Heart left ventricle (tissue), 16 donors: Measurements from ENCODE around the gene UQCRH. TPM values are rescaled to one million over a fixed set of nuclear protein-coding genes. Genes with fewer than 3 reads are reported as not detected.

Experiments
- ATAC-seq, 4 donors: fragments of 200-7000 bp; cut with Tn5 transposase; one replicate each; pipeline ENCODE4 v1.9.1; 2020 to 2022; ENCODE audit warnings: moderate library complexity in 4 of 4, mild to moderate bottlenecking in 3 of 4, moderate number of reproducible peaks in 1 of 4
- DNase-seq, 5 donors: peaks; one replicate each; pipeline ENCODE4 v3.0.0-alpha.2; 2020
- H3K27ac ChIP-seq, 12 donors: fragments of 200-600 bp; sonication (generic) in 4 of 12; one replicate each; pipeline versions ENCODE4 v1.5.0 to v1.8.0; 2016 to 2022; ENCODE audit warnings: mild to moderate bottlenecking in 2 of 12
- H3K27me3 ChIP-seq, 9 donors: fragments of 200-600 bp; sonication (generic) in 2 of 9; one replicate each; pipeline versions ENCODE4 v1.5.1 to v1.8.0; 2016 to 2022; ENCODE audit warnings: mild to moderate bottlenecking in 3 of 9
- H3K36me3 ChIP-seq, 9 donors: fragments of 200-600 bp; sonication (generic) in 2 of 9; one replicate each; pipeline versions ENCODE4 v1.5.0 to v1.8.0; 2018 to 2022; ENCODE audit warnings: mild to moderate bottlenecking in 2 of 9
- H3K4me1 ChIP-seq, 12 donors: fragments of 200-600 bp; sonication (generic) in 4 of 12; one replicate each; pipeline versions ENCODE4 v1.5.0 to v1.8.0; 2016 to 2022; ENCODE audit warnings: mild to moderate bottlenecking in 3 of 12
- H3K4me3 ChIP-seq, 12 donors: fragments of 200-600 bp; sonication (generic) in 4 of 12; one replicate each; pipeline versions ENCODE4 v1.5.0 to v1.8.0; 2017 to 2022; ENCODE audit warnings: mild to moderate bottlenecking in 9 of 12, moderate library complexity in 4 of 12
- H3K9me3 ChIP-seq, 12 donors: fragments of 200-600 bp; sonication (generic) in 4 of 12; one replicate each; pipeline versions ENCODE4 v1.5.0 to v1.8.0; 2016 to 2022; ENCODE audit warnings: mild to moderate bottlenecking in 1 of 12
- POLR2A ChIP-seq, 2 donors: fragments of 450-650 bp; IDR thresholded peaks; one replicate each; pipeline ENCODE4 v1.6.1; 2017; ENCODE audit warnings: antibody characterized with exemption in 2 of 2, mild to moderate bottlenecking in 2 of 2, moderate library complexity in 2 of 2
- WGBS, 4 donors: extraction: QIAGEN DNeasy Blood & Tissue Kit in 2 of 4; methylation state at CpG; one replicate each; pipeline versions ENCODE4 v1.1.5 to v1.1.7; 2013 to 2018; 5-methylcytosine and 5-hydroxymethylcytosine counted together
- intact Hi-C, 10 donors: fragments of 100-400 bp; cut with DNase I; formaldehyde crosslinking; loops; one replicate each; pipeline versions ENCODE4 v1.11.1 to v1.14.2; 2022
- polyA plus RNA-seq, 2 donors: library from polyadenylated mRNA; stranded (reverse); fragments of 200-250 nt; gene quantifications; one replicate each; pipeline ENCODE4 v1.2.3, GENCODE V29; 2013
- total RNA-seq, 9 donors: library from RNA; depleted of rRNA in 2 of 9; stranded (reverse); fragments of >200 nt in 2 of 9; fragmentation: NEBNext Ultra II Directional in 3 of 9; extraction: Animal tissue kit (Norgen Biotek cat#: 25700) in 3 of 9; gene quantifications; one replicate each; pipeline versions ENCODE4 v1.1.0 to v1.2.4, GENCODE V29; 2016 to 2023
- TF ChIP-seq, protein P1 (sequence below), 12 donors: fragments of 200-600 bp; sonication (generic) in 4 of 12; IDR thresholded peaks; one replicate each; pipeline versions ENCODE4 v1.5.0 to v1.8.0; 2018 to 2022; ENCODE audit warnings: antibody characterized with exemption in 12 of 12, mild to moderate bottlenecking in 5 of 12
- donor health status: ischemic (EF 13 %, LVEDD 7.1; RV severe dilation, severe dysfunction).
- donor health status: healthy with polysubstance abuse.
- donor health status: DM: no; HTN: yes; CAD: no.
- donor health status: DM: no; HTN: no; CAD: no.
- donor health status: ischemic (EF 25% LVEDD 6.9; RV normal size, moderate dysfunction).
- donor health status: ischemic (EF 25% LVEDD 5.7; RV mildly dilated, moderate dysfunction).
- donor health status: healthy.
- donor health status: DM: yes; HTN: yes; CAD: no.
- donor health status: ischemic (EF 35%, LVEDD 5.7; RV mildly dilated, moderate dysfunction).
- donor health status: nonischemic (EF 11% LVEDD 7.7; RV severe dilation, severe dysfunction).
- donor health status: DM: yes; HTN: yes; CAD: no.
- donor health status: PGD.
- donor health status: ischemic (EF 29% LVEDD 5.4; RV normal size, mild dysfunction).
- donor health status: nonischemic (EF 23%, LVEDD 6.1; RV moderate dilation, normal function).

The UQCRH gene
- total and polyA plus RNA-seq, 11 donors, result 622 to 2,380 (median 949) TPM

DNA sequence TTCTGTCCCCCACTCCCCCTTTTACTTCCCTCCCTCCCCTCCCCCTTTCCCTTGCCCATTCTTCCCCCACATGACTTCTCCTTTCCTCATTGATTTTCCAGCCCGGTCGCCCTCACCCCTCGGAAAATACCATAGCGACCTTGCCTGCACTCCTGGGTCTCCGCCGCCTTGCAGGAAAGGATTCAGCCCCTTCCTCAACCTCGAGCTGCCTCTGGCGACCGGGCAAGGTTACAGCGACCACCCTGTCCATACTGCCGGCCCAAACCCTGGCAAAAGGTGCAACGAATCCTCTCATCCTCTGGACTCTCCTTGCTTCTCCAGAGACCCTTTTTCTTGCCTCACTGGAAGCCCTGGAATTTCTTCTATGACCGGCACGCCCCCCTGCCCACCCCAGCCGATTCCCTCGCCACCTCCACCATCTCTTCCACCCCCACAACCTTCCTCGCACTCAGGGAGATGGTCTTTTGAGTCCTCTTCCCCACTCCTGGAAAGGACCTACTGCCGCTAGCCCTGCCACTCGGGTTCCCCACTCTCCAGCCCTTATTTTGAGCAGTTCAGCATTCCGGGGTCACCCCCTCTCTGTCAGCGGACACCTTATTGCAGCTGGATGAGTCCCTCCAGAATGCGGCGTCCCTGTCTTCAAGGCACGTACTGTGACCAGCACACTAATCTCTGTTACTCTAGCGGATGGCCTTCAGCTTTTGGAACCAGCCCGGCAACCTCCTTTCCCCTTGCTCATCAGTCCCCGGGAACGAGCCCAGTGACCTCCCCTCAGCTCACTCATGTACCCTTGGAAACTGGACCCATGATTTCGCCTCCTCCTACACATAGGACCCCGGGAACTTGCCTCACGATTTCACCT lies 38.0 kb downstream of the UQCRH start:
- Histone ChIP-seq H3K4me1 (peaks cover 0 to 31% (median 15%) of the 10 kb centered on the region in 12 donors), H3K27ac (peak overlapping the region; percentile 89 to 99 (median 94)), H3K27me3 (no peaks in the 10 kb centered on the region), H3K36me3 (peaks cover 0 to 30% (median 23%) of the 10 kb centered on the region in 9 donors), H3K4me3 (peak overlapping the region; percentile 51 to 92 (median 70)), H3K9me3 (no peaks in the 10 kb centered on the region)
- DNase-seq, result peak in 2 of 5 donors; percentile 13 to 39
- 57 to 62% (median 59%) methylated on average over 31 of the region's 31 CpGs for WGBS, 4 donors
- intact Hi-C loops, result loop anchor here in 8 of 10 donors (1.0 to 10.0 kb wide), 6 partner anchors 37 to 307 kb away; partner anchors contain the start of genes LRRC41 (in 7 of the 8), UQCRH (in 7 of the 8) and RAD54L (in 4 of the 8)
- ATAC-seq, result no peak
- TF ChIP-seq POLR2A (IDR thresholded peaks at IDR 0.05), result no peak
- TF ChIP-seq, protein P1, sequence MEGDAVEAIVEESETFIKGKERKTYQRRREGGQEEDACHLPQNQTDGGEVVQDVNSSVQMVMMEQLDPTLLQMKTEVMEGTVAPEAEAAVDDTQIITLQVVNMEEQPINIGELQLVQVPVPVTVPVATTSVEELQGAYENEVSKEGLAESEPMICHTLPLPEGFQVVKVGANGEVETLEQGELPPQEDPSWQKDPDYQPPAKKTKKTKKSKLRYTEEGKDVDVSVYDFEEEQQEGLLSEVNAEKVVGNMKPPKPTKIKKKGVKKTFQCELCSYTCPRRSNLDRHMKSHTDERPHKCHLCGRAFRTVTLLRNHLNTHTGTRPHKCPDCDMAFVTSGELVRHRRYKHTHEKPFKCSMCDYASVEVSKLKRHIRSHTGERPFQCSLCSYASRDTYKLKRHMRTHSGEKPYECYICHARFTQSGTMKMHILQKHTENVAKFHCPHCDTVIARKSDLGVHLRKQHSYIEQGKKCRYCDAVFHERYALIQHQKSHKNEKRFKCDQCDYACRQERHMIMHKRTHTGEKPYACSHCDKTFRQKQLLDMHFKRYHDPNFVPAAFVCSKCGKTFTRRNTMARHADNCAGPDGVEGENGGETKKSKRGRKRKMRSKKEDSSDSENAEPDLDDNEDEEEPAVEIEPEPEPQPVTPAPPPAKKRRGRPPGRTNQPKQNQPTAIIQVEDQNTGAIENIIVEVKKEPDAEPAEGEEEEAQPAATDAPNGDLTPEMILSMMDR (IDR thresholded peaks at IDR 0.05), result no peak

DNA sequence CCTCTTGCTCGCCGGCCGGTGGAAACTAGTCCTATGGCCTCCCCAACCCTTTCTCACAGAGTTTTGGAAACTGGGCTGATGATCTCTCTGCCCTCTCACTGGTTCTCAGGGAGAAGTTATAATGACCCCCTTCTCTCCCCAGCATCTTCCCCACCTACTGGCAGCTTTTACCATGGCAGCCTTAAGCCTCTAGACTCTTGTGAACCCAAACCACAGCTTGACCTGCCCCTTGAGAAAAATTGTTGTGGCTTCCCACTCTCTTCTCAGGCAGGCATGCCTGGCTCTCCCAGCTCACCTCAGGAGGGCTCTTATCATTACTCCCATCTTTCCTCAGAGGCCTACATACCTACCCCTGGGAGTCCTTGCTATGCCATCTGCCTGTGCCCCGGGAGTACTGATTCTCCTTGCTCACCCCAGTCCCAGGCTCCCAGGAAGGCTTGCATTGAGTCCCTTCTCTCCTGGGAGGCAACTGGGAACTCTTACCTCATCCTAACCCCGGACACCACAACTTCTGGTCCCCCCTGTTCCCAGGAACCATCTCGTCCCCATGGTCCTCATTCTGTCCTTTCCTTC lies 38.7 kb downstream of the UQCRH start:
- Histone ChIP-seq H3K27me3 (no peaks in the 10 kb centered on the region), H3K9me3 (no peaks in the 10 kb centered on the region), H3K27ac (peak overlapping the region in 6 of 12 donors; percentile 91 to 99 (median 94)), H3K36me3 (peaks cover 0 to 37% (median 30%) of the 10 kb centered on the region in 9 donors), H3K4me1 (peaks cover 0 to 31% (median 15%) of the 10 kb centered on the region in 12 donors), H3K4me3 (no peak overlapping the region)
- TF ChIP-seq POLR2A (IDR thresholded peaks at IDR 0.05), result no peak
- TF ChIP-seq, protein P1 (IDR thresholded peaks at IDR 0.05), result no peak
- no peak for ATAC-seq
- WGBS, 4 donors, result 92 to 98% (median 95%) methylated on average over 6 of the region's 6 CpGs
- DNase-seq, result no peak
- intact Hi-C loops, result loop anchor here in 5 of 10 donors (5.0 to 10.0 kb wide), 3 partner anchors 40 to 307 kb away; partner anchors contain the start of genes LRRC41 (in 3 of the 5), RAD54L (in 3 of the 5) and UQCRH (in 3 of the 5)

DNA sequence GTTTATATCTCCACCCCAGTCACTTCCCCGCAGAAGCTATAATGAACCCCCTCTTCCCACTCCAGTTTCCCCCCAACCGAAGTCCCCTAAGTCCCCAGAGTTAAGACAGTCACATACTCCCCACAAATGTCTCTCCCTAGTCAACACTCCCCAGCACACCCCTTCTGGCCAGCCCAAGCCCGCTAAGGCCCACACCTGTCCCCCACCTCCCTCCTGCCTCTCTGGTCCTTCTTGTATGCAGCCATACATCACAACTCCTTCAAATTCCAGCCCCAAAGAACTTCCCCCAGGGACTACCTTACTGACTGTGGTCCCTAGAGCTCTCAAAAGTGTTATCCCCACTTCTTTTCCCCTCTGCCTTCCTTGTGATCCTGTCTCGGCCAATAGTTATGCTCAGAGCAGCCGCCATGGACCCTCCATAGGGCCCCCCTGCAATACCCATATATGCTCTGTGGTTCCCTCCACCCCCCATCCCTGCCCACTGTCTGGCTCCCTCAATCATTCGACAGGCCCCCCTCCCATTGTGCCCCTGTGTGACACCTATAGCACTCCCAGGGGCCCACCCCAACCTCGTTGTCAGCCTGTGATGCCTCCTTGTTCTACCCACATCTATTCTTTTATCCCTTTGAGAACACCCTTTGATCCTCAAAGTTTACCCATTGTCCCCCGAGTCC lies 39.3 kb downstream of the UQCRH start:
- intact Hi-C loops, result loop anchor here in 5 of 10 donors (5.0 to 10.0 kb wide), 3 partner anchors 41 to 308 kb away; partner anchors contain the start of genes LRRC41 (in 3 of the 5), RAD54L (in 3 of the 5) and UQCRH (in 3 of the 5)
- Histone ChIP-seq H3K27ac (peak overlapping the region in 8 of 12 donors; percentile 3 to 99 (median 50)), H3K4me3 (no peak overlapping the region), H3K4me1 (peaks cover 0 to 32% (median 15%) of the 10 kb centered on the region in 12 donors), H3K27me3 (no peaks in the 10 kb centered on the region), H3K36me3 (peaks cover 0 to 43% (median 35%) of the 10 kb centered on the region in 9 donors), H3K9me3 (no peaks in the 10 kb centered on the region)
- no peak for ATAC-seq
- no peak for DNase-seq
- 72 to 78% (median 73%) methylated on average over 8 of the region's 8 CpGs for whole genome bisulfite sequencing, 4 donors
- TF ChIP-seq, protein P1 (IDR thresholded peaks at IDR 0.05), result no peak
